SKM-1 (cell line): Measurements from ENCODE around the gene ZNF529.
"Not testable (repeated sequence)": the region's sequence is repeated elsewhere in the genome, so short reads cannot be mapped to it uniquely, and the experiment has no call there.

Experiments
- DNase-seq: peaks from one replicate; lab custom pipeline; 2025; ENCODE audit not compliant: unreplicated experiment; lab: John Stamatoyannopoulos, UW

ZNF529 gene

DNA sequence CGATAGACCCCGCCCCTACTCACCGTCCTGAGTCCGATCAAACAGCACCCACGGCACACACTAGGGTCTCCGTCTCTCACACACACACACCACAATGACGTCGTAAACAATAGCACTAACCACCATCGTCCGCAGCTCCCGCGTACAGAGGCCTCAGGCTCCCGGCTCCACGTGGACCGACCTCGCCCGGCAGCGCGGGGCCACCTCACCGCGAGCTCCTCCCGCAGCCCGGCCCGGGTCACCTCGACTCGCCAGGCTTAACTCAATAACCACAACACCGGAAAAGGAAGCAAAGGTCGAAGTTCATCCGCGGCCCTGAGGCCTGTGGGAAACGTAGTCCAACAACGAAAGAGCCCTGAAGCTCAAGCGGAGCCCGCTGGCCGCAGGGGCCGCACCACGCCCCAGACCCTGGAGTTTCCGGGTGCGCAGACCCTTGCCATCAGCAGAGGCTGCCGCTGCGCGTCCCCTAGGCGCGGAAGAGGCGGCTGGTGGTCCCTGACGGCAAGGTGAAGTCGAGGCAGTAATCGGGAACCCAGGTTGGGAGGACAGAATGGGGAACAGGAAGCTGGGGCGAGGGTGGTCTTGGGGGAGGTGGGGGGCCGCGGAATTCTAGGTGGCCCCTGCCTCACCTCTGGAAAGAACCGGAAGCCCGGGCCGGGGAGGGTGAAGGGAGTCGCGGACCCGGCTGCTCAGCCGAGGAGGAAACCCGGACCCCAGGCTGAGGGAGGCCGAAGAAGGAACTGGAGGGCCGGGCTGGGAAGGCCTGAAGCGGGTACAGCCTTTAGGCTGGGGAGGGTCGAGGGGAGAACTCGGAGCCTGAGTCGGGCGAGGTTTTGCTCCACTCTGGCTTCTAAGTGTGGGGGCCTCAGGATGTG is at the start of gene ZNF529:
Gene ZNF529 (minus strand): TSS at position 273 of the 875 bp plus-strand sequence. CDS start 946 bp downstream, outside the sequence.
- peak; percentile 75 for DNase-seq

DNA sequence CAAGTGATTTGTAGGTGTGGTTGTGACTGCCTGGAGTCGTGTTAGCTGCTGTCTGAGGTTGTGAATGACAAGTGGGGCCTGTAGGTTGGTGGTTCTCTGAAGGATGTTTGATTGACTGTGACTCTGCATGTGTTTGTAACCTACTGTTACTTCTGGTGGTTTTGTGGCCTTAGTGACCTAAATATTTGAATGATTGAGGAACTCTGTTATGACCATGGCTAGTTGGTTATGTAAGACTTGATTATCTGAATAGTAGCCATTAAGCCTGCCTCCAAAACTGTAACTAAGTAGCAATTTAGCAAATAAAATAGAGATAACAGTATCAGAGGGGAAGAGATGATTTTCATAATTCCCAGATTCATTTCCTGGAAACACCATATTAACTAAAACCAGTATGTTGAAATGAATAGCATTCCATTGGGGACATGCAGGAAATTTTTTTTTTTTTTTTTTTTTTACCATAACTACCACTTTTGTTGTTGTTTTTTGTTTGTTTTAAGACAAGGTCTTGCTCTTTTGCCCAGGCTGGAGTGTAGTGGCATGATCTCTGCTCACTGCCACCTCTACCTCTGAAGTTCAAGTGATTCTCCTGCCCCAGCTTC is 32.9 kb upstream of the ZNF529 start:
- DNase-seq, result no peak

DNA sequence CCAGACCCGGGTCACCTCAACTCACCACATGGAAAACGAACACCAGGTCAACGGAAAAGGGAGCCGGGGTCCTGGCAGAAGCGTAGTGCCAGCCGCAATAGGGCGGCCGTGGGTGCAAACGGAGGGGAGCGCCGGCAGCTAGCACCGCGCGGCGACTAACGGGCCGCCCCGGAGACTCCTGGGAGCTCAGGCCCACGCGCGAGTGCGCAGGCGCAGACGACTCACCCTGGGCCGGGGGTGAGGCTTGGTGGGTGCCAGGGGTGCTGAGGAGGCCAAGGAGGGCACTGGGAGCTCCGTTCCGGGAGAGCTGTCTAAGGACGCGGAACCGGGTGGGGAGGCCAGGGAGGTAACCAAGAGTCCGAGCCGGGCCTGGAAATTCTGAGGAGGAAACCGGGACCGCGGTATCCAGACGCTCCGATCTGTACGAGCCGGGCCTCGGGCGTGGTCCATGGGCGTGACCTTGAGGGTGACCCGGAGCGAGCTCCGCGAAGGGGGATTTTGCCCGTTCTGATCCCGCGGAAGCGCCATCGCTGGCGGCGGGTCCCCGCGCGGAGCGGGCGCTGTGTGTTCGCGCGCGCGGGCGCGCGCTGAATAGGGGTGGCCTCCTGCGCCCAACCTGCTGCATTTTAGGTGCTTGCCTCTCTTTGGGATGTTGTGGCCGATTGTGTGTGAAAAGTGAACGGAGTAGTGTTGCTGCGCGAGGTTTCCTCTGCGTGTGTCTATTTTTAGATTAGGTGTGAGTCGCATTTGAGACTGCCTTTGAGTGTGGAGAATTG is 32.2 kb upstream of the ZNF529 start, which contains the start of gene ZNF382:
Gene ZNF382 (plus strand): TSS at position 213 of the 776 bp plus-strand sequence. CDS start 4,602 bp downstream, outside the sequence.
- DNase-seq, result peak; percentile 72

DNA sequence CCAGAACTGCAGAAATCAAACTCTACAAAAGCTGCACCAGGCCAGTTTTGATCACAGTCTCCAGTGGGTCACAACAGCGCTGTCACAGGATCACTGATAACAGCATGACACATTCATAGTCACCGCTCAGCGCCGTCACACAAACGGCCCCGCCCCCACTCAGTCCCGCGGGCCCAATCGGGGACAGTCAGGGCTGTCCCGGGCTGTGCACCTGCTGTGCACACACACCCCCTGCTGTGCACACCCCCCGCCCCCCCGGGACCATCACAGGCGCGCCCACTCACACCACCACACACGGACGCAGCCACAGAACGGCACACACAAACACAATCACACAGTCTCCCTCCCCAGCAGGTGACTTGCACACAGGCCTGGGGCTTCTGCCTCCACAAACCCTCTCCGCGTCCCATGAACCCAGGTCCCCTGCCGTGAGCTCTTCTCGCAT is 31.6 kb upstream of the ZNF529 start:
- peak; percentile 44 for DNase-seq

DNA sequence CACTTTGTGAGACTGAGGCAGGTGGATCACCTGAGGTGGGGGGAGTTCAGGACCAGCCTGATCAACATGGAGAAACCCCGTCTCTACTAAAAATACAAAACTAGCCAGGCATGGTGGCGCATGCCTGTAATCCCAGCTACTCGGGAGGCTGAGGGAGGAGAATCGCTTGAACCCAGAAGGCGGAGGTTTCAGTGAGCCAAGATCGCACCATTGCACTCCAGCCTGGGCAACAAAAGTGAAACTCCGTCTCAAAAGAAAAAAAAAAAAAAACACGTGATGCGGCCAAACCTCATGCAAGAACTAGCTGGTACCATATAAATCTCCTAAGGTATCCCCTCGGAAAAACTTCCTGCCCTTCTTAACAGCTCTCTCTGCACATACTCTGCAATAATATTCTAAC is 29.6 kb upstream of the ZNF529 start:
- not testable (repeated sequence) for DNase-seq

DNA sequence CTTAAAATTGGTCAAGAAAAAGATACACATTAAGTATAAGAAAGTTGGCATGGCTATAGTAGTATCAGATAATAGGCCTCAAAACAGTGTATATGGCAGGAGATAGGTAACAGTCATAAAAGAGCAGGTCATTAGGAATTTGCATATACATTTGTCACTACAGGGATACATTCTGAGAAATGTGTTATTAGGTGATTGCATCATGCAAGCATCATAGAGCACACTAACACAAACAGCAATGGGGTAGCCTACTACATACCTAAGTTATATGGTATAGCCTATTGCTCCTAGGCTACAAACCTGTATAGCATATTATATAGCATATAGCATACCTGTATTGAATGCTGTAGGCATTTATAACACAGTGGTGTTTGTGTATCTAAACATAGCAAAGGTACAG is 6.2 kb upstream of the ZNF529 start:
- no peak for DNase-seq

DNA sequence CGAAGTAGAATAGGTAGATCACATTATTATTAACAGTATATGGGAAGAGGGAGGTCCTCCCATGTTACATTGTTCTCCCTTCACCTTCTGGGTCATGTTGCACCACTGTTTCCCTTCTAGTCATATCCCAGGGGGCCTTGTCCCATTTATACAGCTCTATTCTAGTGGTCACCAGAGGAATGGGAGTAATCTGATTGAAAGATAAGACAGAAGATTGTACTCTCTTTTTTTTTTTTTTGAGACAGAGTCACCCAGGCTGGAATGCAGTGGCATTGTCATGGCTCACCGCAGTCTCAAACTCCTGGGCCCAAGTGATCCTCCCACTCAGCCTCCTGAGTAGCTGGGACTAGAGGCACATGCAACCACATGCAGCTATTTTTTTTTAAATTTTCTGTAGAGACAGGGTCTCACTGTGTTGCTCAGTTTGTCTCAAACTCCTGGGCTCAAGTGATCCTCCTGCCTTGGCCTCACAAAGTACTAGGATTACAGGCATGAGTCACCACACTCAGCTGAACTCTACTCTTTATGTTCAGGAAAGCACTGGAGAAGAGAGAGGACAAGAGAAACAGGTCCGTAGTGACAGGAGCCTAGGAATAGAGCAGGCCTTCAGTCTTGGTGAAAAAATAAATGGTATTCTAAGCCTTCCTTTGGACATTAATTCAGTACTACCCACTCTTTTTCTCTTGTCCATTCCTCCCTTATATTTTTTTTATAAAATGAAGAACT is 4.3 kb upstream of the ZNF529 start:
- no peak for DNase-seq

DNA sequence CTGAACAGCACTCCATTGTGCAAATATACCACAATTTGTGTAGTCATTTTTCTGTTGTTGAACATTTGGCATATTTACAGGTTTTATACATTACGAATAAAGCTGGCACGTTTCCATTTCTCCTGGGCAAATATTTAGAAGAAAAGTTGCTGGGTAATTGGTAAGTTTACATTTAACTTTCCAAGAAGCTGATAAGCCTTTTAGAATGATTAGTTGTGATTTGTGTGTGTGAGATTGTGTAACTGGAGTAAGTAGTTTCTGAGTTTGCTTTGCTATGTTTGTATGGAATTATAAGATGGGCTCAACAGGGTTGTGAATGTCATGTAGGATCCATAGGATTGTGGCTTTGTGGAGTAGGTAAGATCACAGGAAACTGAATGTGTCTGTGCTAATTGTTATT is 1.6 kb upstream of the ZNF529 start:
- DNase-seq, result no peak

DNA sequence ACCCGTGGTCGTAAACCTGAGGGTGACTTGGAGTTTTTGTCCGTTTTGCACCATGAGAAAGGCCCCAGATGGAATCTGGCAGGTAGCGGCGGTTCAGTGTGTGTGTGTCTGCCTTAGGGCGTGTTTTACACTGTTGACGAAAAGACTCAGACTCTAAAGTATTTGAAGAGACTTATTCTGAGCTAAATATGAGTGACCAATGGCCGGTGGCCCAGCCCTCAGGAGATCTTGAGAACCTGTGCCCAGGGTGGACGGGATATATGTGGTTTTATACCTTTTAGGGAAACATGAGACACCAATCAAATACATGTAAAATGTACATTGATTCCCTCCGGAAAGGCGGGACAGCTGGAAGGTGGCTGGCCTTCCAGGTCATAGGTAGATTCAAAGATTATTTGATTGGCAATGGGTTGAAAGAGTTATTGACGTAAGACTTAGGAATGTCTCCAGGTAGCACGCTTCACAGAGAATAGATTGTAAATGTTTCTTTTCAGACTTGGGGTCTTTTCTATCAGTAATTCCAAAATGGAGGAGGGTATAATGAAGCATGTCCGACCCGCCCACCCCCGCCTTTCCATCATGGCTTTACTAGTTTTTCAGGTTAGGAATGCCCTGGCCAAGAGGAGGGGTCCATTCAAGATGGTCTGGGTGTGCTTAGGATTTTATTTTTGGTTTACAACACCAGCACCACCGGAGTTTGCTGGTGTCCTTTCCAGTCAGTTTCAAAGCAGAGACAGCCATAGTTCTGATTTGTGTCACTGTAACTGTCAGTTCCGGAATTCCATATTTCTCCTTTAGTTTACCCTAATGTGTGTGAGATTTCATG is 1.0 kb upstream of the ZNF529 start:
- DNase-seq, result no peak

DNA sequence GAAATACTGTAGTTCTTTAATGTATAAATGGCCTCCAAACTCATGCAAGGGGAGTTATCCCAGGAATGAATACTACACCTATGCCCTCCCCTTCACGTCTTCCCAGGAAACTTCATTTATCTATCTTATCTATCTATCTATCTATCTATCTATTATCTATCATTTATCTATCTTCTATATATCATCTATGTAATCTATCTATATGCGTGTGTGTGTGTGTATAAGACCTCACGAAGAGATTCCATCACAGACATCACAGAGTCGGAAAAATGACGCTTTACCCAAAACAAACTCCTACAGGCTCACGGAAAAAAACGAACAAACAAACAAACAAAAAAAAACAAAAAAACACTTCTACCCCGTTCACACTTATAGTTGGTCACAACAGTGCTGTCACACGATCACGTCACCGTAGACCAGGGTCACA is 486 bp downstream of the ZNF529 start:
- DNase-seq, result no peak

DNA sequence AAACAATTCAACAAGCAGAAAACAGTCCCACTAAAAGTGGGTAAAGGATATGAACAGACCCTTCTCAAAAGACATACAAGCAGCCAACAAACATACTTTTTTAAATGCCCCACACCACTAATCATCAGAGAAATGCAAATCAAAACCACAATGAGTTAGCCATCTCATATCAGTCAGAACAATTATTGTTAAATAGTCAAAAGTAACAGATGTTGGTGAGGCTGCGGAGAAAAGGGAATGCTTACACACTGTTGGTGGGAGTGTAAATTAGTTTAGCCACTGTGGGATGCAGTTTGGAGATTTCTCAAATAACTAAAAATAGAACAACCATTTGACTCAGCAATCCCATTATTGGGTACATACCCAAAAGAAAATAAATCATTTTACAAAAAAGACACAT is 8.7 kb downstream of the ZNF529 start:
- DNase-seq, result no peak

DNA sequence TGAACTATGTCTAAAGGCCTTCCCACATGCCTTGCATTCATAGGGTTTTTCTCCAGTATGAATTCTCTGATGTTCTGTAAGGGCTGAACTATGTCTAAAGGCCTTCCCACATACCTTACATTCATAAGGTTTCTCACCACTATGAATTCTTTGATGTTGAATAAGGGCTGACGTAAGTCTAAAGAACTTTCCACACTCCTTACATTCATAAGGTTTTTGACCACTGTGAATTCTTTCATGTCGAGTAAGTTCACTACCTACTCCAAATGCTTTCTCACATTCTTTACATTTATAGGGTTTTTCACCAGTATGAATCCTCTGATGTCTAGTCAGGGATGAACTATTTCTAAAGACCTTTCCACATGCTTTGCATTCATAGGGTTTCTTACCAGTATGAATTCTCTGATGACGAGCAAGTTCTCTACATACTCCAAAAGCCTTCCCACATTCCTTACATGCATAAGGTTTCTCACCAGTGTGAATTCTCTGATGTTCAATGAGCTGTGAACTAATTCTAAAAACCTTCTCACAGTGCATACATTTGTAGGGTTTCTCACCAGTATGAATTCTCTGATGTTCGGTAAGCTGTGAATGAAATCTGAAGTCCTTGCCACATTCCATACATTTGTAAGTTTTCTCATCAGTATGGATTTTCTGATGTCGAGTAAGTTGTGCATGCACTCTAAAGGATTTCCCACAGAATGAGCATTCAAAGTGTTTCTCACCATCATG is 25.9 kb downstream of the ZNF529 start:
- no peak for DNase-seq

DNA sequence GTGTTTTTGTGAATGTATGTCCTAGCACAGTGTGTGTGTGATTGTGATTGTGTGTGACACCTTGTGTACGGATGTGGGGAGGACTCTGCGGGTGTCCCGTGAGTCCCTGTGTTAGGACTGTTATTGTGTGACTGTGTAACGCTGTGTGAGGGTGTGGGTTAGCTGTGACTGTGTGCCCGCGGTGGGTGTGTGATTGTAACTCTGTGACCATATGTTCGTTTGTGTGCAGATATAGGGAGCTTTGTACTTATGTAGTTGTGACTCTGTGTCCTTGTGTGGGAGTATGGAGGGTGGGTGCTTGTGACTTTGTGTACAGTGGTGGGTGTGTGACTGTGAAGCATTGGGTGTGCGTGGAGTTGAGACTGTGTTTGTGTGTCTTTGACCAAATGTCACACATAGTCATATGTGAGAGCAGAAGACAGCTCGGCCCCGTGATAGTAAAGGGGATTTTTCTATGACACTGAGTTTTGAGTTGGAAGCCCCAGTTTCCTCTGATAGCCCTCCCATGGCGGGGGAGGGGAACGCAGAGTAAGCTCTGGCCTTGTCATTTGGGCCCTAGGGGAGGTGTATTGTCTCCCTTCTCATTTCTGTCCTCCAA is 44.1 kb downstream of the ZNF529 start:
- DNase-seq, result no peak

DNA sequence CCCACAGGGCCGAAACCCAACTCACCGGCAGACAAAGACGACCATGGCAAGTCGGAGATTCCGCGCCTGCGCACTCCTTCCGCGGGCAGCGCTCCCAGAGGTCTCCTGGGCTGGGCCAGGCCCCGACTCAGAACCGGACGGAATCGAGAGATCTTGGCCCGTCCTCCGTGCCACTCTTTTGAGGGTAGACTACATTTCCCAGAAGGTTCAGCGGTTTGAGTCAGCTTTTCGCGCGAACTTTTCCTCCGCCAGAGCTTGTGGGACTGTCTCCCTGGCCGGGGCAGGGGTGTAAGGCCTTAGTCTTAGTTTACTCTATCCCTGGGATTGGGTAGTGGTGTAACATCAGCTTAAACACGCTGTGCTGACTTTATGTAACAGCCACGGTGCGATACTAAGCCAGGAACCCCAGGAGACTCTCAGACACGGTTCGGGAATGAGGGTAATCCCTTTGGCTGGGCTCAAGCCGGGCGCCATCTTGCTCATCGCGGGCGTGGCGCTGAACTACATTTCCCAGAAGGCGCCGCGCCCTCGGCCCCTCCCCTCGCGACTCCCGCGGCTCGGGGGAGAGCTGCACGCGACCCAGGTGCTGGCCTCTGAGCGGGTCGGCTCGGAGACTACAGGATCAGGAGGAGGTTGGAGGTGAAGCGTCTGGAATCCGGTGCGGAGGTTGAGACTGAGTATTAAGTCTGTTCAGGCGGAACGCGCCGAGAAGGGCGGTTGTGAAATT is 44.7 kb downstream of the ZNF529 start, which contains the start of gene ZNF260:
Gene ZNF260 (minus strand): TSS at position 78 of the 727 bp plus-strand sequence. CDS start 13,033 bp downstream, outside the sequence.
- peak; percentile 76 for DNase-seq

DNA sequence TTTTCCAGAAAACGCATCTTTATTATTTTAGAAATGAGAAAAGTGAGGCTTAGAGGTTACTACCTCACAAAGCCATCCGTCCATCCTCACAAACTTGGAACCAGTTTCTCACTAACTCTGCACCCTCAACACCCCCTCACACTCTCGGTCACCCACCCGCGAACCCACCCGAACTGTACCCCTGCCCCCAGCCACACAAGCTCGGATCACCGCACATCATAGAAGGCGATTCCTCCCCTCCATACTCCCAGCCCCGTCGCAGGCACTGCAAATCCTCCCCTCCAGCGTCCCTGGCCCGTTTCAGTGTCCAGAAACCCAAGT is 45.3 kb downstream of the ZNF529 start:
- DNase-seq, result no peak

DNA sequence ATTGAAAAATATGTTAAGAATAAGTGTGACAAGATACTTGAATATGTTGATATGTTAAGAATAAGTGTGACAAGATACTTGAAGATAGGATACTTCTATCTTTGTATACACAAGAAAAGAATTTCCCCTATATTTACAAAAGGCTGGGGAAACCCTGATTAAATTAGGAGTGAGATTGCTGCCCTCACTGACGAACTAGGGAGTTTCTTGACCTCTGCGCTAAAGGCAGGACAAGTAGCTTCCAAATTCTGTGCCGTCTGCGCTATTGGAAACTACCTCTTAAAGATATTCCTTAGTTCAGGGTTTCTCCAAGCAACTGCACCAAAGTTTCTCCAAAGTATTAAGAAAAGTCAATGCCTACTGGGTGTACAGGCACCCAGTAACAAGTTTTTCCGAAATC is 45.8 kb downstream of the ZNF529 start:
- DNase-seq, result no peak

DNA sequence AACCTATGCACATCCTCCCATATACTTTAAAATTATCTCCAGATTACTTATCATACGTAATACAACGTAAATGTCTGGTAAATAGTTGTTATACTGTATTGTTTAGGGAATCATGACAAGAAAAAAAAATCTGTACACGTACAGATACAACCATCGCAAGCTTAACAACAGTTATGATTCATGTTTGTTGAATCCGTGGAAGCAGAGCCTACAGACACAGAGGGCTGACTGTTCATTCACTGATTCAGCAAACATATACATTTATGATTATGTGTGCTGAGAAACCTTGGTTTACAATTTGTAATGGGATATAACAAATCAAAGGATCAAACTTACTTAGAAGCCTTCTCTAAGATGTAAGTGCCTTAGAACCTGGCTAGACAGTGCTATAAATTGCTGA is 46.5 kb downstream of the ZNF529 start:
- DNase-seq, result no peak

DNA sequence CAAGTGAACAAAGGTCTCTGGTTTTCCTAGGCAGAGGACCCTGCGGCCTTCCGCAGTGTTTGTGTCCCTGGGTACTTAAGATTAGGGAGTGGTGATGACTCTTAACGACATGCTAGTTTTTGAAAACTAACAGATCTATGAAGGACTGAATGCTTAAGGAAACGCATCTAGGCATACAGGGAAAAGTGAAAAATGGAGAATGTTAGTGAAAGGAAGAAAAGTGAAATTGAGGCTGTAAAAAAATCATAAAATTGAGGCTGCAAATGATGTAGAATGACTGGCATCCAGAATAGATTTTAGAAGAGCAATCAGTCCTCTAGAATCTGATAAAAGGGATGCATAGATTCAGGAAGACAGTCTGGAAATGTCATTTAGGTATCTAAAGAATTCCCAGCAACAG is 48.5 kb downstream of the ZNF529 start:
- no peak for DNase-seq
